HG03442 (cell line): ENCODE measurements around the gene GPR107.

Experiments used
- ATAC-seq: cut with Tn5 transposase; IDR thresholded peaks from one replicate; pipeline ENCODE4 v1.9.1; 2021; ENCODE audit warnings: mild to moderate bottlenecking, moderate library complexity; ENCODE audit not compliant: unreplicated experiment

The GPR107 gene

GRCh38 chr9:130155647-130156046 lies 101.9 kb downstream of the GPR107 start:
- ATAC-seq = no peak

- ATAC-seq = no peak
These were observed 103.0 kb downstream of the GPR107 start for GRCh38 chr9:130156672-130157071.

- ATAC-seq = no peak
These were observed 103.4 kb downstream of the GPR107 start for GRCh38 chr9:130157079-130157478.

- ATAC-seq = no peak
These were observed 104.3 kb downstream of the GPR107 start for GRCh38 chr9:130158001-130158400.

- no peak for ATAC-seq
These were observed 105.4 kb downstream of the GPR107 start for GRCh38 chr9:130159057-130159456.

GRCh38 chr9:130159915-130160670 lies 106.4 kb downstream of the GPR107 start:
- no peak for ATAC-seq

GRCh38 chr9:130160862-130161470 lies 107.3 kb downstream of the GPR107 start:
- ATAC-seq = no peak

- no peak for ATAC-seq
These were observed 111.9 kb downstream of the GPR107 start for GRCh38 chr9:130165579-130165978.

GRCh38 chr9:130166399-130166798 lies 112.7 kb downstream of the GPR107 start:
- ATAC-seq = no peak

GRCh38 chr9:130167927-130168326 lies 114.2 kb downstream of the GPR107 start:
- no peak for ATAC-seq

- no peak for ATAC-seq
These were observed 117.8 kb downstream of the GPR107 start for GRCh38 chr9:130171226-130172148.

- no peak for ATAC-seq
These were observed 118.6 kb downstream of the GPR107 start, which contains the start of gene NCS1 for GRCh38 chr9:130172161-130172857. NCS1 (plus strand) TSS chr9:130172404; CDS start chr9:130172664, 260 bp downstream.

GRCh38 chr9:130172858-130173665 lies 119.4 kb downstream of the GPR107 start:
- ATAC-seq = no peak

- no peak for ATAC-seq
These were observed 119.9 kb downstream of the GPR107 start for GRCh38 chr9:130173666-130173983.

GRCh38 chr9:130174025-130174424 lies 120.3 kb downstream of the GPR107 start:
- no peak for ATAC-seq

- ATAC-seq = no peak
These were observed 121.2 kb downstream of the GPR107 start for GRCh38 chr9:130174920-130175321.

GRCh38 chr9:130175355-130175754 lies 121.6 kb downstream of the GPR107 start:
- no peak for ATAC-seq

GRCh38 chr9:130176760-130177159 lies 123.1 kb downstream of the GPR107 start:
- ATAC-seq = no peak

- ATAC-seq = no peak
These were observed 124.4 kb downstream of the GPR107 start for GRCh38 chr9:130177898-130178805.
